Measurements from ENCODE around the gene ST6GALNAC1.

DNA sequence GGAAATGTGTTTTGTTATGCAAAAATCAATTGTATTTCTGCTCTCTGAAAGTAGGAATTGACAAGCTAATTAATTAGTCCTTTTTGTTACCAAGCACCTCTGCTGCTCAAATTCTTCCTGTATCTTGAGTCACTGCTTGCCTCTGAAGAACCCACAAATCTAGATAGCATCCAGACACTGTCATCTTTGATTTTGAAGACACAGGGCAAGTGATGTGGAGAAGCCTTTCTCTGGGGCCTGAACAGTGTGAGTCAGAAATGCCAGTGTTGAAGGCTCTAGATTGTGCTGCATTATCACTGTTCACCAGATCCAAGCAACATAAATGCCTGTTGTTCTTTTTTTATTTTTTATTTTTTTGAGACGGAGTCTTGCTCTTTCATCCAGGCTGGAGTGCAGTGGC lies 10.9 kb upstream of the ST6GALNAC1 start:
- TF ChIP-seq EZH2 (IDR thresholded peaks at IDR 0.05; ENCODE audit: borderline replicate concordance, low read depth, low read length, severe bottlenecking) = no peak
- TF ChIP-seq, protein P1, sequence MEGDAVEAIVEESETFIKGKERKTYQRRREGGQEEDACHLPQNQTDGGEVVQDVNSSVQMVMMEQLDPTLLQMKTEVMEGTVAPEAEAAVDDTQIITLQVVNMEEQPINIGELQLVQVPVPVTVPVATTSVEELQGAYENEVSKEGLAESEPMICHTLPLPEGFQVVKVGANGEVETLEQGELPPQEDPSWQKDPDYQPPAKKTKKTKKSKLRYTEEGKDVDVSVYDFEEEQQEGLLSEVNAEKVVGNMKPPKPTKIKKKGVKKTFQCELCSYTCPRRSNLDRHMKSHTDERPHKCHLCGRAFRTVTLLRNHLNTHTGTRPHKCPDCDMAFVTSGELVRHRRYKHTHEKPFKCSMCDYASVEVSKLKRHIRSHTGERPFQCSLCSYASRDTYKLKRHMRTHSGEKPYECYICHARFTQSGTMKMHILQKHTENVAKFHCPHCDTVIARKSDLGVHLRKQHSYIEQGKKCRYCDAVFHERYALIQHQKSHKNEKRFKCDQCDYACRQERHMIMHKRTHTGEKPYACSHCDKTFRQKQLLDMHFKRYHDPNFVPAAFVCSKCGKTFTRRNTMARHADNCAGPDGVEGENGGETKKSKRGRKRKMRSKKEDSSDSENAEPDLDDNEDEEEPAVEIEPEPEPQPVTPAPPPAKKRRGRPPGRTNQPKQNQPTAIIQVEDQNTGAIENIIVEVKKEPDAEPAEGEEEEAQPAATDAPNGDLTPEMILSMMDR (IDR thresholded peaks at IDR 0.05; ENCODE audit: extremely low read depth in 1 of 2, insufficient read depth in 1 of 2, low read depth in 1 of 2, low read length in 2 of 2) = no peak
- TF ChIP-seq FOS (IDR thresholded peaks at IDR 0.05; ENCODE audit: borderline replicate concordance, insufficient read depth, low read length) = no peak
- TF ChIP-seq JUN (IDR thresholded peaks at IDR 0.05; ENCODE audit: borderline replicate concordance, insufficient read depth, insufficient read length, low read depth) = no peak
- TF ChIP-seq POLR2A (IDR thresholded peaks at IDR 0.05; ENCODE audit: low read depth, low read length) = no peak
- no peak for TF ChIP-seq POLR2AphosphoS5 (IDR thresholded peaks at IDR 0.05; ENCODE audit: insufficient read depth, low read depth, low read length)
- TF ChIP-seq MYC (IDR thresholded peaks at IDR 0.05; ENCODE audit: low read depth, low read length) = no peak
- TF ChIP-seq, protein P2, sequence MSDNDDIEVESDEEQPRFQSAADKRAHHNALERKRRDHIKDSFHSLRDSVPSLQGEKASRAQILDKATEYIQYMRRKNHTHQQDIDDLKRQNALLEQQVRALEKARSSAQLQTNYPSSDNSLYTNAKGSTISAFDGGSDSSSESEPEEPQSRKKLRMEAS (IDR thresholded peaks at IDR 0.05; ENCODE audit: insufficient read depth, insufficient read length) = no peak
- no peak for TF ChIP-seq GATA2 (IDR thresholded peaks at IDR 0.05; ENCODE audit: insufficient read depth, insufficient read length, low read depth, low read length)

Measured in endothelial cell of umbilical vein (primary cell).